GM21360 (cell line): ENCODE results near the gene ZNF205.
"Not testable (repeated sequence)": the region's sequence is repeated elsewhere in the genome, so short reads cannot be mapped to it uniquely, and the experiment has no call there.

ENCODE experiments used
- ATAC-seq: cut with Tn5 transposase; IDR thresholded peaks from one replicate; pipeline ENCODE4 v1.9.1; 2021; ENCODE audit warnings: mild to moderate bottlenecking, moderate library complexity; ENCODE audit not compliant: unreplicated experiment

Gene ZNF205

DNA sequence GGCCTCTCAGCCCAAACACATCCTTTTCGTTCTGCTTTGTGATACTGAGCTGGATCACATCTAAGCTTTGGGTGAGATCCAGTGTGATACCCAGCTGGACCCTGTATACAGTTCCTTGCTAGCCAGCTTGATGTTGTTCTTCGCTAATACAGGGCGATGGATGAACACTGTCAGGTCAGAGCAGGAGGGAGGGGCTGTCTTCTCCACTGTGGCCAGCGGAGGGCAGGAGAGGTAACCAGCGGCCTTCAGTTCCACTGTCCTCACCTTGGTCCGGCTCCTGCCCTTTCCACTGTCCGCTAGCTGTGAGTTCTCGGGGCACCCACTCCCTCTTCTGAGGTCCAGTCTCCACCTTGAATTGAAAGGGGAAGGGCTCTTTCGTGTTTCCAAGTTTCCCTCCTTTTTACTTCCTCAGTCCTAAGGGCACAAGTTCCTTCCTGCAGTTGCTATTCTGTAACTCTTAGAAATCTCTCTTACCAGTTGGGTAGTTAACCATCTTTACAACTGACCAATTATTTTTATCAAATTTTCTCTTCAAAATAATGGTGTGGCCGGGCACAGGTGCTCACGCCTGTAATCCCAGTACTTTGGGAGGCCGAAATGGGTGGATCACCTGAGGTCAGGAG is 19.5 kb downstream of the ZNF205 start:
- no peak for ATAC-seq

DNA sequence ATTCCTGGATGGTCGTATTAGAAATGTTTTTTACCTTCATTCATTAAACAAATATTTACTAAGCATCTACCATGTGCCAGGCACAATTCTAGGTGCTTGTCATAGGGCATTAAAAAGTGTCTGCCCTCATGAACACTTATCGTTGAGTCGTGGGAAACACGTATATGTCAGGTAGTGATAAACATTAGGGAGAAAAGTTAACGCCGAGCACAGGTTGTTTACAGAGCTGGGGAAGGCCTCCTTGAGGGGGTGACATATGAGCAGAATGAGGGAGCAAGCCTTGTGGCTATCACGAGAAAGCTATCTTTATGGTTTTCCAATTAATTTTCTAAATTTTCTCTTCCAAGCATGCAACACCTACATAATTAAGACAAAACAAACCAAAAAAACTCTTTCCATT is 21.5 kb downstream of the ZNF205 start:
- no peak for ATAC-seq

DNA sequence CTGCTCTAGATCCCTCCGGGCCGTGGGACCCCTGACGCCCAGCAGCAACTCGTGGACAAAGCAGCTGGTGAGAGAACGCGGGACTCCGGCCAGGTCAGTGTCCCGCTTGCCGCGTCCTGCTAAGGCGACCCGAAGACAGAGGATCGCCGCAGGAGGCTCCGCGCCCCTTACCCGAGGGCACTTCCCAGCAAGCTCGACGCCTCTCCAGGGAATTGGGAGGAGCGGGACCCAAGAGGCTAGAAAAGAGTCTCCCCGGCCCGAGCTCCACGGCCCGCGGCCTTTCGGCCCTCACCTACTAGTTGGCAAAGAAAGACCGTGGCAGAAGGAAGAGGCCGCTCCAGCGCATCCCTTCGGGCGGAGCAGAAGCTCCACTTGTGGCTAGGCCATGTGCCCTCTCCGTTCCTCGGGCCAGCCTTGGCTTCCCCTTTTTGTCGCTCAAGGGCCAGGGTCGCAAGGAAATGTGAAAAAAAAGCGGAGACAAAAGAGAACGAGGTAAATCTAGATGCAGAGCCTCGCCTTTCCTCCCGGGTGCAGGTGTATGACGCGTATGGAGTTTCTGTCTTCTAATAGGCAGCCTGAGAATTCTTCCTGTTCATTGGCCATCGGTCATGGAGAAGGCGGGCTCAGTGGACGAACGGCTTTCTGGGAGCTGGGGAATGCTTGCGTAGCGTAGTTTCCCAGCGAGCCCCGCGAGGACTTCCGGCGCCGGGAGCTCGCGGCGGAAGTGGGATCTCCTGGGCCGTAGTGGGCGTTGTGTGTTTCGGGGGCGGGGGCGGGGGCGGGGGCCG is 22.1 kb downstream of the ZNF205 start, which contains the start of gene ZNF213:
Gene ZNF213, plus strand, starts transcription at position 692 of the 788 bp plus-strand sequence. CDS start 2,252 bp downstream, outside the sequence.
- peak; percentile 85 for ATAC-seq

DNA sequence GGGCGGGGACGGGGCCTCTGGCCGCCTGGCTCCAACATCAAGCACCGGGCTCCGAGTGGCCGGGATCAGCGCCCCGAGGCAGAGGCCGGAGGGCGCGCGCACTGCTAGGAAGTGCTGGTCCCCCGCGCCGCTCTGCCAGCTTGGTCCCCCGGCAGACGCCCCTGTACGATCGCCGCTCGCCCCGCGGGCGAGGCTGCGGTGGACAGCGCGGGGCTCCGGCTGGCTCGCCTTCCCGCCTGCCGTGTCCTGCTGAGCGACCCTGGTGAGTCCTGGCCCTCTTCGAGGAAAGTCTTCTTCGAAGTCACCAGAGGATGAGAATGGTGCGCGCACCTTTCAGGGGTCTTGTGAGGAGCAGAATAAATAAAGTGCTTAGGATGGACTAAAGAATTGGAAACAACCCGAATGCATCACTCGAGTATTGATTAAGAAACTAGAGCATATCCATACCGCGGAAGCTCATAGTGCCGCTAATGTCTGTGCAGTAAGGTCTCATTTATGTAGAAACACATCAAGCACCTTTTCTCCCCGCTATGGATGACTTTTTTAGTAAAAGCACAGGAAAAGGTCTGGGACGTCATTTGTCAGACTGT is 22.8 kb downstream of the ZNF205 start:
- no peak for ATAC-seq

DNA sequence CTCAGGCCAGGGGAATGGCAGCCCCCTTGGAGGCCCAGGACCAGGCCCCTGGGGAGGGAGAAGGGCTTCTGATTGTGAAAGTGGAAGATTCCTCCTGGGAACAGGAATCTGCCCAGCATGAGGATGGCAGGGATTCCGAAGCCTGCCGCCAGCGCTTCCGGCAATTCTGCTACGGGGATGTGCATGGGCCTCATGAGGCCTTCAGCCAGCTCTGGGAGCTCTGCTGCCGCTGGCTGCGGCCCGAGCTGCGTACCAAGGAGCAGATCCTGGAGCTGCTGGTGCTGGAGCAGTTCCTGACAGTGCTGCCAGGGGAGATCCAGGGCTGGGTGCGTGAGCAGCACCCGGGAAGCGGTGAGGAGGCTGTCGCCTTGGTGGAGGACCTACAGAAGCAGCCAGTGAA is 24.9 kb downstream of the ZNF205 start:
- ATAC-seq: no peak

DNA sequence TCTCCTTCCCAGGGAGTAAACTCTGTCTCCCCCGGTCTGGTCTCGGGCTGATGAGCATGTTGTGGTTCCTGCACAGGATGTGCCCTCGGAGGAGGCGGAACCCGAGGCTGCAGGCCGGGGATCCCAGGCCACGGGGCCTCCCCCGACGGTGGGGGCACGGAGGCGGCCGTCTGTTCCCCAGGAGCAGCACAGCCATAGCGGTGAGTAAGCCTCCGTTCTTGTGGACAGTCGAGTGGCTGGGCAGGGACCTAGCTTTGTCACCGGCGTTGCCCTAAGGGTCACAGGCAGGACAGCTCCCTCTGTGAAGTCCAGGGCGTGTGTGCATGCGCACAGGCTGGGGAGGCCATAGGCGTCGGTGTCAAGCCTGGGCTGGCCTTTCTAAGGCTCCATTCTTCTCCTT is 26.0 kb downstream of the ZNF205 start:
- no peak for ATAC-seq

DNA sequence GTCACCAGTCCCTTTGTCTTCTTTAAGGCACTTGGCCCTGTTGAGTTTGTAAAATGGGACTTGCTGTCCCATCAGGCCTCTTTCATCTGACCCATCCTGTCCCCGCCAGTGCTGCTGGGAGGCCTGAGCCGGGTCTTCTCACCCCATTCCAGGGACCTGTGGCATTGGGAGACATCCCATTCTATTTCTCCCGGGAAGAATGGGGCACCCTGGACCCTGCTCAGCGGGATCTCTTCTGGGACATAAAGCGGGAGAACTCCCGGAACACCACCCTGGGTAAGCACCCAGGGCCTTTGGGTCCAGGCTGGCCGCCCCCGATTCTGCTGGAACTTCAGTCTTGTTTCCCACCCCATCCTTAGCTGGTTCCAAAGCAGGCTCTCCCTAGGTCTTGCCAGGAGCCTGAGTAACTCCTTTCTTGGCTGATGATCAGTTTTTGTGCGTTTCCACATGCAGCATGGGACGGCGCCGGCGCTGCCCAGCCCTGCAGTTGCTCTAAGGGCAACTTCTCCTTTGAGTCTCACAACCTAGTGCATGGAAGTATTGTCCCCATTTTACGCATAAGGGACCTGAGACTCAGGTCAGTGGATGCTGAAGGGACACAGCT is 26.5 kb downstream of the ZNF205 start:
- ATAC-seq: no peak

DNA sequence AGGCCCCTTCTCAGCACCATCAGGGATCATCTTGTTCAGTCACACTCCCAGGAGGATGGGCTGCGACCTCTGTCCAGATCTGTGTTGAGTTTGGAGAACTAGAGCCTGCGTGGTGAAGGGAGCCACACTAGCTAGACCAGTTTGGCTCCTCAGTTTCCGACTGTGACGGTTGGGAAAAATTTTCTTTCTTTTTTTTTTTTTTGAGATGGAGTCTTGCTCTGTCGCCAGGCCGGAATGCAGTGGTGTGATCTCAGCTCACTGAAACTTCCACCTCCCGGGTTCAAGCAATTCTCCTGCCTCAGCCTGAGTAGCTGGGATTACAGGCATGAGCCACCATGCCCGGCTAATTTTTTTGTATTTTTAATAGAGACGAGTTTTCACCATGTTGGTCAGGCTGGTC is 27.2 kb downstream of the ZNF205 start:
- ATAC-seq: not testable (repeated sequence)

DNA sequence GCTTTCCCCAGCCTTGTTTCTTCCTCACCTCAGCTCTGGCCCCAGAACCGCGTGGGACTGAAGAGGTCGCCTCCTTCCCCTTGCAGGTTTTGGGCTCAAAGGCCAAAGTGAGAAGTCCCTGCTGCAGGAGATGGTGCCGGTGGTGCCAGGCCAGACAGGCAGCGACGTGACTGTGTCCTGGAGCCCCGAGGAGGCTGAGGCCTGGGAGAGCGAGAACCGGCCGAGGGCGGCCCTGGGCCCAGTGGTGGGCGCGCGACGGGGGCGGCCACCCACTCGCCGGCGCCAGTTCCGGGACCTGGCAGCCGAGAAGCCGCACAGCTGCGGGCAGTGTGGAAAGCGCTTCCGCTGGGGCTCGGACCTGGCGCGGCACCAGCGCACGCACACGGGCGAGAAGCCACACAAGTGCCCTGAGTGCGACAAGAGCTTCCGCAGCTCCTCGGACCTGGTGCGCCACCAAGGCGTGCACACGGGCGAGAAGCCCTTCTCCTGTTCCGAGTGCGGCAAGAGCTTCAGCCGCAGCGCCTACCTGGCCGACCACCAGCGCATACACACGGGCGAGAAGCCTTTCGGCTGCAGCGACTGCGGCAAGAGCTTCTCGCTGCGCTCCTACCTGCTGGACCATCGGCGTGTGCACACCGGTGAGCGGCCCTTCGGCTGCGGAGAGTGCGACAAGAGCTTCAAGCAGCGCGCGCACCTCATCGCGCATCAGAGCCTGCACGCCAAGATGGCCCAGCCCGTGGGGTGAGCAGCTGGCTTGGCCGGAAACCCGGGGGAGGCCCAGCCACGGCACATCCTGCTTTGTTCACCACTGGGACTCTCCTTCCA is 28.4 kb downstream of the ZNF205 start:
- ATAC-seq: no peak

DNA sequence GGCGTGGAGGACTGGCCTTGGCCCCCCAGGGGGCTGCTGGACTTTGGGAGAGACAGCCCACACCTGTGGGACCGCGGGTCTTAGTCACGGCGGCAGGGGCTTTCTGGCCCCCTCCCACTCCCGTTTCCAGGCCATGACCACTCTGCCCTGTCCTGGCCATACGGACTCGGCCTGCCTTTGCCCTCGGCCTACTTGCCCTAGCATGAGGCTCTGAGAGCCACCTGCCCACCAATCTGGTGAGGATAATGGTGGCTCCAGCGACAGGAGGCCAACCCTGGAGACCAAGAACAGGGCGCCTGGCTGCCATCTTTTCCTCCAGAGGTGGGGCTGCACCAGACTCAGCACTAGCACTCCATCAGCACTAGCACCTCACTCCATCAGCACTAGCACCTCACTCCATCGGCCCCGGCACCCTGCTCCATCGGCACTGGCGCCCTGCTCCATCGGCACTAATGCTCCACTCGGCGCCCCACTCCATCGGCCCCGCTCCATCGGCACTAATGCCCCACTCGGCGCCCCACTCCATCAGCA is 29.5 kb downstream of the ZNF205 start:
- no peak for ATAC-seq

DNA sequence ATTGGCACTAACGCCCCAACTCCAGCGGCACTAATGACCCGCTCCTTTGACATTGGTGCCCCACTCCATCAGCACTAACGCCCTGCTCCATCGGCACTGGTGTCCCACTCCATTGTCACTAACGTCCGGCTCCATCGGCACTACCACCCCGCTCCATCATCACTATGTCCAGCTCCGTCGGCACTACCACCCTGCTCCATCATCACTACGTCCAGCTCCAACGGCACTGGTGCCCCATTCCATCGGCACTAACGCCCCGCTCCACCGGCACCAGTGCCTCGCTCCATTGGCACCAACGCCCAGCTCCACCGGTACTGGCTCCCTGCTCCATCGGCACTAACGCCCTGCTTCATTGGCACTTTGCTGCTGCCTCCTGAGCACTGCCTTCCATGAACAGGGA is 29.9 kb downstream of the ZNF205 start:
- no peak for ATAC-seq

DNA sequence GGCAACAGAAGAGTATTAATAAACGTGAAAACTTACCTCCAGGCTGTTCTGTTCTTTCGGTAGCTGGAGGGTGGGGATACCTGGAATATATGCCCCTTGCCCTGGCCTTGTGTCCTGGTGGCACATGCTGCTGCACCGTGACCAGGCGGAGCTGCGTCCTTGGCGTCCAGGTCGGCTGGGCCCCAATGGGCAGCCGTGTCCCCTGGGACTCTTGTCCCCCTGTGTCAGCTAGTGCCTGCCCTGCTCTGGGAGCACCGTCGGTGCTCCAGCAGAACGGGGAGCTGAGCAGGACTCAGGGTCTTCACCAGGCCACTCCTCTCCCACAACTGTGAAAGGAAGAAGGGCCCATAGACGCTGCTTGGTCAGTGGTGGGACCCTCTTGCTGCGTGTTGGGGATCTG is 30.4 kb downstream of the ZNF205 start:
- ATAC-seq: no peak

DNA sequence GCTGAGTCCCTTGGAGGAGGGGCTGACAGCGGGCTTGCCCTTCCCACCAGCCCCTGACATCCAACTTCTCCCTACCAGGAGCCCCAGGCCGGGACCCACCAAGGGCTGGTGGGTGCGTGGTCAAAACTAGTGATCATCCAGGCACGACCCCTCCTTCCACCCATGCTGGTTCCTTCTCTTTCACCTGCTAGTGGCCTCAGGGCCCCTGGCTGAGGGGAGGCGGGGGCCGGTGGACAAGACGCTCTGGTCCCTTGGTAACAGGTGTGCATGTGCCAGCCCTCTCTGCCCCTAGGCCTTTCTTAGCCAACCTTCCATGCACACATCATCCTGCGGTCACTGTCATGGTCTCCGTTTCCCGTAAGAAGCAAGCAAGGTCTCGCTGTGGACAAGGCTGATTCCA is 30.8 kb downstream of the ZNF205 start:
- ATAC-seq: no peak

DNA sequence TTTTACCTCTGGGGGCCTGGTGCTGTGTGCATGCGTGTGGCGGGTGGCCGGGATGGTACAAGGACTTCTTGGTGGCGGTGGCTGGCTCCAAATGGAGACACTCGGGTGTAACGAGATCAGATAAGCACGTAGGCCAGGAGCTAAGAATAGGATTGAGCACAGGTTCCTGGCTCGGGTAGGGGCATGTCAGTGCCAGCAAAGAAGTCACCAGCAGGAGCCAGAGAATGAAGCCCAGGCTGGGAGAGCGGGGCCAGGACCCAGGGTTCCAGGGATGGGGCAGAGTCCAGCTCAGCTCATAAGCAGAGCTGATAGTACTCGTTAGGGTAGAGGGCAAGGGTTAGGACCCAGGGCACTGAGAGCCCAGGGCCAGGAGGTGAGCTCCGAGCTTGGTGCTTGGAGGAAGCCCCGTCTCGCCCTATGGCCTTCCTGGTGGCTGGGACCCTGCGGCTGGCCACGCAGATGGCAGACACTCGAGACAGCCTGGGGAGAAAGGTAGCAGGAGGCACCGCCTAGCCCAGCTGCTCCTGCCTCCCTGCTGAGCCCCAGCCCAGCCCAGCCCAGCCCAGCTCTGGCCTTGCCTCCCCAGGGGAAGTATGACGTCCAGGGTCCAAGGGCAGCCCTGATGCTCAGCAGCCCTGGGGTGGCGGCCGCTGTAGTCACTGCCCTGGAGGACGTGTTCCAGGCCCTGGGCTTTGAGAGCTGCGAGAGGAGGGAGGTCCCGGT is 31.4 kb downstream of the ZNF205 start:
- ATAC-seq: no peak

DNA sequence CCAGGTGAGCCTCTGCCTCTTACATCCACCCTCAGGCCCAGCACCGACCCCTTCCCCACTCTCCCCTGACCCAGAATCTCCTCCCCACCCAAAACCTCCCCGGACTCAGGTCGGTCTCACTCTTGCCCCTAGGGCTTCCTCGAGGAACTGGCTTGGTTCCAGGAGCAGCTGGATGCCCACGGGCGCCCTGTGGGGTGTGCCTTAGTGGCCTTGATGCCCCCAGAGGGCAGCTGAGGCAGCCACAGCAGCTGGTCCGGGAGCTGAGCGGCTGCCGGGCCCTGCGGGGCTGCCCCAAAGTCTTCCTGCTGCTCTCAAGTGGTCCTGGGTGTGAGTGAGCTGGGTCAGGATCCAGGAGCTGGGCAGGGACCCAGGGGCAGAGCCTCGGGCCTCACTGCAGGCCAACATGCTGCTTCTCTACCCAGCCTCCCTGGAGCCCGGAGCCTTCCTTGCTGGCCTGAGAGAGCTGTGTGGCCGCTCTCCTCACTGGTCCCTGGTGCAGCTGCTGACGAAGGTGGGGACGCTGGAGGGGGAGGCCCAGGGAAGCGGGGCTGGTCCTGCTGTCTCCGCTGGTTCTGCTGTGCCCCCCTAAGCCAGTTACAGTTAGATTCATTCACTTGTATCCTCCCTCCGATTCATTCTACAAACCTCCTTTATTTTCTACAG is 32.1 kb downstream of the ZNF205 start:
- ATAC-seq: no peak

DNA sequence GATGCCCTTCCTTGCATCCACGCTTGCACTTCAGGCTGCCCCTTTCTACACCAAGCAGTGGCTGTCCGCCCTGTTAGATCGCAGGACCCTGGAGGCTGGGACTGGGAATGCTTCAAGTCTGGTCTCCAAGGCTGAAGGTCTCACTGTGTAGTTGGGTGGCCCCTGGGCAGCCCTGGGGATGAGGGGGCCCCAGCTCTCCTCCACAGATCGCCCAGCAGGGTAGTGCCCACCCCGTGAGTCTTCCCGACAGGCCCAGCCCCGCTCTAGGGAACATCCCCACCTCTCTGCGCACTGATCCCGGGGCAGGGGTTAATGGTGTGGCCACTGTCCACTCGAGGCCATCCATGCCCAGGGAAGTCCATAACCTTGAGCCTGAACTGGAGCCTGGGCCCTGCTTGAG is 32.8 kb downstream of the ZNF205 start:
- no peak for ATAC-seq

DNA sequence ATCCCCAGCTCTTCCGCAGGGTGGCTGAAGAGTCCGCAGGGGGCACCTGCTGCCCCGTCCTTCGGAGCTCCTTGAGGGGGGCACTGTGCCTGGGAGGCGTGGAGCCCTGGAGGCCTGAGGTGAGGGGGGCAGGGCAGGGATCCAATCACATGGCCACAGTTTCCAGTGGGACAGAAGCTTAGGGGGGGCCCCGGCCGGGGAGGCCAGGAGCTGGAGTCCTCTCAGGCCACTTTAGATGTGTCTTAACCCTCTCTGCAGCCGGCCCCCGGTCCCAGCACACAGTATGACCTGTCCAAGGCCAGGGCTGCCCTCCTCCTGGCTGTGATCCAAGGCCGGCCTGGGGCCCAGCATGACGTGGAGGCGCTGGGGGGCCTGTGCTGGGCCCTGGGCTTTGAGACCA is 33.3 kb downstream of the ZNF205 start:
- no peak for ATAC-seq

DNA sequence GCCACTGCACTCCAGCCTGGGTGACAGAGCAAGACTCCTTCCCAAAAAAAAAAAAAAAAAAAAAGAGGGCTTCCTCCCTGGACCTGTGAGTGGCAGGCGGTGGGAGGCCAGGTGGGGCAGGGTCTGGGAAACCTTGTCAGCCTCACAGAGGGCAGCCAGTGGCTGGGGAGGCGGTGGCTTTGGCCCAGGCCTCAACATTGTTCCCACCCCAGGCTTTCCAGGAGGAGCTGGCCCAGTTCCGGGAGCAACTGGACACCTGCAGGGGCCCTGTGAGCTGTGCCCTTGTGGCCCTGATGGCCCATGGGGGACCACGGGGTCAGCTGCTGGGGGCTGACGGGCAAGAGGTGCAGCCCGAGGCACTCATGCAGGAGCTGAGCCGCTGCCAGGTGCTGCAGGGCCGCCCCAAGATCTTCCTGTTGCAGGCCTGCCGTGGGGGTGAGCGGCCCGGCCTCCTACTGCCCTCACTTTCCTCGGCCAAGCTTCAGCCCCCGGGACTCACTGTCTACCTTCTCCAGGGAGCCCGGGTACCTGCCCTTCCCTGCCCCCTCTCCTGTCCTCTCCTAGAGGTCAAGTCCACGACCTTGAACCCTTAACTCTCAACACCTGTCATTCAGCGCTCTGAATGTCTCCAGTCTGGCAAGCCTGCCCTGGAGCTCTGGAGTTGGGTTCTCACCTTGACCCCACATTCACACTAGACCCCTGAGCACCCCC is 34.8 kb downstream of the ZNF205 start:
- no peak for ATAC-seq

DNA sequence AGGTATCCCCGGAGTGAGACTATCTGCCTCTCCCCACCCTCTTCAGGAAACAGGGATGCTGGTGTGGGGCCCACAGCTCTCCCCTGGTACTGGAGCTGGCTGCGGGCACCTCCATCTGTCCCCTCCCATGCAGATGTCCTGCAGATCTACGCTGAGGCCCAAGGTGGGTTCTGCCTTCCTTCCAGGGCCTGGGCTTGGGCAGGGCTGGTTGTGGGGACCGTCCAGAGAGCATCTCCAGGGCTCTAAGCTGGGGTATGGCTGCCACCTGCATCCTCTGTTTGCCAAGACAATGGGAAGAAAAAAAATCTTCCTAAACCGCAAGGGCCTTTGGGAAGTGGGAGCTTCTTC is 35.3 kb downstream of the ZNF205 start:
- ATAC-seq: no peak
